ENCODE data around the gene NEU4. TPM values are rescaled to one million over a fixed set of nuclear protein-coding genes. Genes with fewer than 3 reads are reported as not detected.
A peak's percentile ranks its signal among the peaks of the same experiment; 100 is the strongest.

Gene NEU4
- total and polyA plus RNA-seq, 9 of the 15 experiments (the other 6 are each of a cell fraction or from before 2014, with no cell fraction given), result 0.01 to 0.40 TPM; not detected in 7

- no peak; the same call in none of the 2 replicates for TF ChIP-seq MGA (IDR thresholded peaks at IDR 0.05)
- TF ChIP-seq ZNF561 (CRISPR knock-in tag; conservative IDR thresholded peaks at IDR 0.05), result no peak
- TF ChIP-seq TSHZ1 (CRISPR knock-in tag; IDR thresholded peaks at IDR 0.05), result no peak
- no peak for TF ChIP-seq BCLAF1 (IDR thresholded peaks at IDR 0.05; ENCODE audit: borderline replicate concordance in 1 of 2, control insufficient read depth in 1 of 2, low read depth in 2 of 2, low read length in 1 of 2)
- TF ChIP-seq MAFK (IDR thresholded peaks at IDR 0.05; ENCODE audit: low read length), result 0 out of 2 replicates have a peak, but pooled peaks have one; percentile 8
- no peak for TF ChIP-seq GTF2A2 (tag; IDR thresholded peaks at IDR 0.05)
- TF ChIP-seq SNRNP70 (optimal IDR thresholded peaks at IDR 0.05; ENCODE audit: low read depth, low read length), result no peak
Observed at GRCh38 chr2:241844066-241844728, 35.2 kb downstream of the NEU4 start (continued).

All from K562 (cell line).